Fibroblast of lung (primary cell): ENCODE results near the gene KCNH6.

Source experiments
- CTCF ChIP-seq, 2 donors: IDR thresholded peaks in 1 of 2; conservative IDR thresholded peaks in 1 of 2; 1 replicate in 1 of 2; 2 replicates in 1 of 2; pipeline ENCODE4 v1.5.1; 2011 to 2012; ENCODE audit warnings: low read length in 2 of 2, control low read depth in 1 of 2, inconsistent platforms in 1 of 2, low read depth in 1 of 2, mild to moderate bottlenecking in 1 of 2
- EZH2 ChIP-seq: IDR thresholded peaks from 2 replicates; pipeline ENCODE4 v1.5.1; 2012; ENCODE audit warnings: low read length, control low read depth, mild to moderate bottlenecking; ENCODE audit errors: missing control alignments

GRCh38 chr17:63493411-63493810 is 29.7 kb upstream of the KCNH6 start:
- no peak for TF ChIP-seq CTCF (conservative IDR thresholded peaks at IDR 0.05 in 1 of 2, IDR thresholded peaks at IDR 0.05 in 1 of 2; ENCODE audit: low read depth in 1 of 2, low read length in 2 of 2)
- no peak for TF ChIP-seq EZH2
